Lower leg skin (tissue), 3 donors: Measurements from ENCODE around the gene PAFAH1B2.

Experiments used
- CTCF ChIP-seq, 3 donors: fragments of 450-650 bp; IDR thresholded peaks; one replicate each; pipeline ENCODE4 v1.5.1; 2016; ENCODE audit warnings: antibody characterized with exemption in 3 of 3, mild to moderate bottlenecking in 3 of 3, moderate library complexity in 2 of 3
- POLR2A ChIP-seq, 2 donors: fragments of 450-650 bp; IDR thresholded peaks; one replicate each; pipeline ENCODE4 v1.6.1; 2016 to 2017; ENCODE audit warnings: antibody characterized with exemption in 2 of 2, mild to moderate bottlenecking in 1 of 2, moderate library complexity in 1 of 2

- TF ChIP-seq CTCF (IDR thresholded peaks at IDR 0.05) (no peak), POLR2A (IDR thresholded peaks at IDR 0.05) (no peak)
Measured at GRCh38 chr11:117169736-117170135, 25.6 kb downstream of the PAFAH1B2 start.
